GM23338 (cell line): ENCODE data around the gene CENPS. TPM values are rescaled to one million over a fixed set of nuclear protein-coding genes. Genes with fewer than 3 reads are reported as not detected.
A peak's percentile ranks its signal among the peaks of the same experiment; 100 is the strongest.

Source experiments
- ATAC-seq: fragments of 200-7000 bp; cut with Tn5 transposase; 3 replicates; pipeline ENCODE4 v1.9.1; 2020
- DNase-seq: peaks from one replicate; pipeline ENCODE4 v3.0.0-alpha.2; 2015; ENCODE audit warnings: low spot score
- H2AFZ ChIP-seq: fragments of 200-600 bp; sonication (generic); 2 replicates; pipeline ENCODE4 v1.8.0; 2016; ENCODE audit warnings: antibody characterized with exemption, mild to moderate bottlenecking, moderate library complexity
- H3F3A ChIP-seq: fragments of 200-600 bp; sonication (generic); replicated peaks from 2 replicates; pipeline ENCODE4 v1.8.0; 2017; ENCODE audit warnings: antibody characterized with exemption, mixed run types, low read depth
- H3K27ac ChIP-seq: fragments of 200-600 bp; sonication (generic); 2 replicates; pipeline ENCODE4 v1.6.1; 2016; ENCODE audit warnings: low read depth
- H3K27me3 ChIP-seq: fragments of 200-600 bp; sonication (generic); 2 replicates; pipeline ENCODE4 v1.8.0; 2016; ENCODE audit warnings: mild to moderate bottlenecking, mixed run types, moderate library complexity; ENCODE audit not compliant: insufficient read depth
- H3K36me3 ChIP-seq: fragments of 200-600 bp; sonication (generic); 2 replicates; pipeline ENCODE4 v1.8.0; 2016; ENCODE audit warnings: mild to moderate bottlenecking; ENCODE audit not compliant: insufficient read depth
- H3K4me1 ChIP-seq: fragments of 200-600 bp; sonication (generic); 2 replicates; pipeline ENCODE4 v1.8.0; 2016; ENCODE audit warnings: mild to moderate bottlenecking, moderate library complexity; ENCODE audit not compliant: insufficient read depth
- H3K4me2 ChIP-seq: fragments of 200-600 bp; sonication (generic); 2 replicates; pipeline ENCODE4 v1.7.1; 2017; ENCODE audit warnings: mixed run types
- H3K4me3 ChIP-seq: fragments of 200-600 bp; sonication (generic); 2 replicates; pipeline ENCODE4 v1.6.1; 2016; ENCODE audit warnings: mixed run types
- H3K79me2 ChIP-seq: fragments of 200-600 bp; sonication (generic); replicated peaks from 2 replicates; pipeline ENCODE4 v1.8.0; 2017; ENCODE audit warnings: mild to moderate bottlenecking; ENCODE audit not compliant: insufficient read depth
- H3K9me2 ChIP-seq: fragments of 200-600 bp; sonication (generic); 2 replicates; pipeline ENCODE4 v1.8.0; 2017; ENCODE audit not compliant: insufficient read depth
- H4K20me1 ChIP-seq: fragments of 200-600 bp; sonication (generic); replicated peaks from 2 replicates; pipeline ENCODE4 v1.8.0; 2017; ENCODE audit warnings: mild to moderate bottlenecking; ENCODE audit not compliant: insufficient read depth
- H3K27ac Mint-ChIP-seq: 2 replicates; pipeline ENCODE4 v1.8.0; 2020; ENCODE audit warnings: inconsistent platforms, mild to moderate bottlenecking, moderate library complexity, mixed read lengths
- H3K27me3 Mint-ChIP-seq: 3 replicates; pipeline ENCODE4 v1.8.0; 2022; ENCODE audit warnings: low read depth, mild to moderate bottlenecking, moderate library complexity, mixed read lengths, inconsistent platforms; ENCODE audit not compliant: insufficient read depth, poor library complexity
- H3K36me3 Mint-ChIP-seq: 3 replicates; pipeline ENCODE4 v1.8.0; 2021; ENCODE audit warnings: low read depth, mild to moderate bottlenecking, inconsistent platforms, moderate library complexity, mixed read lengths
- H3K4me1 Mint-ChIP-seq: 3 replicates; pipeline ENCODE4 v1.8.0; 2020; ENCODE audit warnings: mild to moderate bottlenecking, inconsistent platforms, mixed read lengths
- H3K4me3 Mint-ChIP-seq: 3 replicates; pipeline ENCODE4 v1.8.0; 2021; ENCODE audit warnings: moderate library complexity, mild to moderate bottlenecking, inconsistent platforms, mixed read lengths
- H3K9me3 Mint-ChIP-seq: 3 replicates; pipeline ENCODE4 v1.8.0; 2020; ENCODE audit warnings: moderate library complexity, mild to moderate bottlenecking, inconsistent platforms, mixed read lengths
- CREB1 ChIP-seq: fragments of 250-450 bp; sonication (Bioruptor Pico); IDR thresholded peaks from 2 replicates; pipeline ENCODE4 v1.5.0; 2020; ENCODE audit warnings: low read depth, mild to moderate bottlenecking, moderate library complexity
- EZH2 ChIP-seq: fragments of 200-600 bp; sonication (generic); IDR thresholded peaks from one replicate; pipeline ENCODE4 v1.8.0; 2017; ENCODE audit warnings: antibody characterized with exemption, mild to moderate bottlenecking, low read depth; ENCODE audit not compliant: unreplicated experiment
- EZH2phosphoT487 ChIP-seq: fragments of 200-600 bp; sonication (generic); IDR thresholded peaks from one replicate; pipeline ENCODE4 v1.8.1; 2018; ENCODE audit warnings: antibody characterized with exemption; ENCODE audit not compliant: unreplicated experiment
- JUNB ChIP-seq: IDR thresholded peaks from one replicate; pipeline ENCODE4 v1.6.1; 2016; ENCODE audit warnings: antibody characterized with exemption; ENCODE audit not compliant: unreplicated experiment
- NANOG ChIP-seq: IDR thresholded peaks from 2 replicates; pipeline ENCODE4 v1.6.1; 2016; ENCODE audit warnings: antibody characterized with exemption, borderline replicate concordance
- POLR2AphosphoS5 ChIP-seq: IDR thresholded peaks from 2 replicates; pipeline ENCODE4 v1.6.1; 2016; ENCODE audit warnings: antibody characterized with exemption, low read depth
- STAT1 ChIP-seq: IDR thresholded peaks from one replicate; pipeline ENCODE4 v1.6.1; 2016; ENCODE audit warnings: antibody characterized with exemption; ENCODE audit not compliant: unreplicated experiment
- ZNF114 ChIP-seq: fragments of 250-450 bp; sonication (Bioruptor Pico); IDR thresholded peaks from 2 replicates; pipeline ENCODE4 v1.5.0; 2020; ENCODE audit warnings: mild to moderate bottlenecking, moderate library complexity
- ZNF331 ChIP-seq: fragments of 250-450 bp; sonication (Bioruptor Pico); IDR thresholded peaks from 2 replicates; pipeline ENCODE4 v1.5.0; 2020; ENCODE audit warnings: low read depth, mild to moderate bottlenecking, moderate library complexity
- polyA plus RNA-seq: library from polyadenylated mRNA; unstranded; fragments of >200 nt; fragmentation: Nextera tagmentation; extraction: Ambion mirVana; gene quantifications from 2 replicates; pipeline ENCODE4 v1.2.1, GENCODE V29; 2016
- total RNA-seq: library from RNA; depleted of rRNA; stranded (reverse); fragments of >200 nt; shearing (Covaris generic); gene quantifications from 2 replicates; pipeline ENCODE4 v1.2.3, GENCODE V29; 2014
- TF ChIP-seq, protein P1 (sequence below): IDR thresholded peaks from one replicate; pipeline ENCODE4 v1.6.1; 2018; ENCODE audit warnings: antibody characterized with exemption; ENCODE audit not compliant: unreplicated experiment
- TF ChIP-seq, protein P2 (sequence below): fragments of 250-450 bp; sonication (Bioruptor Pico); IDR thresholded peaks from 2 replicates; pipeline ENCODE4 v1.5.0; 2020; ENCODE audit warnings: mild to moderate bottlenecking, moderate library complexity
- TF ChIP-seq, protein P3 (sequence below): IDR thresholded peaks from 2 replicates; pipeline ENCODE4 v1.6.1; 2016; ENCODE audit warnings: antibody characterized with exemption
- TF ChIP-seq, protein P4 (sequence below), 2 experiments: fragments of 200-600 bp in 1 of 2; sonication (generic) in 1 of 2; conservative IDR thresholded peaks; 2 replicates each; pipeline versions ENCODE4 v1.5.1 to v1.6.1; 2016 to 2017; ENCODE audit warnings: antibody characterized with exemption in 2 of 2, low read depth in 2 of 2, mild to moderate bottlenecking in 2 of 2, moderate library complexity in 1 of 2

The CENPS gene
- total and polyA plus RNA-seq, 2 experiments from 2014 or later: 4.7 to 31.3 TPM

DNA sequence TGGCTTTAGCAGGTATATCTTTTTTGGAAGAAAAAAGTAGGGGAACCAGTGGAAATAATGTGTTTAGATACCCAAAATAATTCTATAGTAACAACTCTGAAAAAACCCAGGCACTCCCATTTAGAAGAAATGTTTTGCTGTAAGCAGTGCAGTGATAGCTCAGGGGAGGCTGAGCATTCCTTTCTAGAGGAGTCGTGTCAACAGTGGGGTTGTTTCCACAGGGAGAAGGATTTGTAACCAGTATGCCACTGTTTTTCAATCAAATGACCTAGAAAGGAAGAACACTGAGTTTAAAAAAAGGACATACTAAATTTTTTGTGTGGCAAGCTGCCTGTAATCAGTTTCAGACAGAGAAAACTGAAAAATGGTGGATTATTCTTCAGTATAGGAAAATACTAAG, 29.0 kb upstream of the CENPS start:
- H3K27me3 Mint-ChIP-seq: peaks cover 1% of the 10 kb centered on the region
- peaks cover 23% of the 10 kb centered on the region for H3F3A ChIP-seq
- H3K4me3 Mint-ChIP-seq: no peak overlapping the region; the same call in 2 of the 3 replicates
- peak overlapping the region; percentile 47 for H3K27ac Mint-ChIP-seq
- ATAC-seq (no peak), DNase-seq (no peak)
- H3K79me2 ChIP-seq: peaks cover 44% of the 10 kb centered on the region
- TF ChIP-seq JUNB: no peak
- TF ChIP-seq CREB1 (CRISPR knock-in tag): no peak
- TF ChIP-seq, protein P1, sequence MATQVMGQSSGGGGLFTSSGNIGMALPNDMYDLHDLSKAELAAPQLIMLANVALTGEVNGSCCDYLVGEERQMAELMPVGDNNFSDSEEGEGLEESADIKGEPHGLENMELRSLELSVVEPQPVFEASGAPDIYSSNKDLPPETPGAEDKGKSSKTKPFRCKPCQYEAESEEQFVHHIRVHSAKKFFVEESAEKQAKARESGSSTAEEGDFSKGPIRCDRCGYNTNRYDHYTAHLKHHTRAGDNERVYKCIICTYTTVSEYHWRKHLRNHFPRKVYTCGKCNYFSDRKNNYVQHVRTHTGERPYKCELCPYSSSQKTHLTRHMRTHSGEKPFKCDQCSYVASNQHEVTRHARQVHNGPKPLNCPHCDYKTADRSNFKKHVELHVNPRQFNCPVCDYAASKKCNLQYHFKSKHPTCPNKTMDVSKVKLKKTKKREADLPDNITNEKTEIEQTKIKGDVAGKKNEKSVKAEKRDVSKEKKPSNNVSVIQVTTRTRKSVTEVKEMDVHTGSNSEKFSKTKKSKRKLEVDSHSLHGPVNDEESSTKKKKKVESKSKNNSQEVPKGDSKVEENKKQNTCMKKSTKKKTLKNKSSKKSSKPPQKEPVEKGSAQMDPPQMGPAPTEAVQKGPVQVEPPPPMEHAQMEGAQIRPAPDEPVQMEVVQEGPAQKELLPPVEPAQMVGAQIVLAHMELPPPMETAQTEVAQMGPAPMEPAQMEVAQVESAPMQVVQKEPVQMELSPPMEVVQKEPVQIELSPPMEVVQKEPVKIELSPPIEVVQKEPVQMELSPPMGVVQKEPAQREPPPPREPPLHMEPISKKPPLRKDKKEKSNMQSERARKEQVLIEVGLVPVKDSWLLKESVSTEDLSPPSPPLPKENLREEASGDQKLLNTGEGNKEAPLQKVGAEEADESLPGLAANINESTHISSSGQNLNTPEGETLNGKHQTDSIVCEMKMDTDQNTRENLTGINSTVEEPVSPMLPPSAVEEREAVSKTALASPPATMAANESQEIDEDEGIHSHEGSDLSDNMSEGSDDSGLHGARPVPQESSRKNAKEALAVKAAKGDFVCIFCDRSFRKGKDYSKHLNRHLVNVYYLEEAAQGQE: no peak
- no peak for TF ChIP-seq EZH2
- TF ChIP-seq, protein P2, sequence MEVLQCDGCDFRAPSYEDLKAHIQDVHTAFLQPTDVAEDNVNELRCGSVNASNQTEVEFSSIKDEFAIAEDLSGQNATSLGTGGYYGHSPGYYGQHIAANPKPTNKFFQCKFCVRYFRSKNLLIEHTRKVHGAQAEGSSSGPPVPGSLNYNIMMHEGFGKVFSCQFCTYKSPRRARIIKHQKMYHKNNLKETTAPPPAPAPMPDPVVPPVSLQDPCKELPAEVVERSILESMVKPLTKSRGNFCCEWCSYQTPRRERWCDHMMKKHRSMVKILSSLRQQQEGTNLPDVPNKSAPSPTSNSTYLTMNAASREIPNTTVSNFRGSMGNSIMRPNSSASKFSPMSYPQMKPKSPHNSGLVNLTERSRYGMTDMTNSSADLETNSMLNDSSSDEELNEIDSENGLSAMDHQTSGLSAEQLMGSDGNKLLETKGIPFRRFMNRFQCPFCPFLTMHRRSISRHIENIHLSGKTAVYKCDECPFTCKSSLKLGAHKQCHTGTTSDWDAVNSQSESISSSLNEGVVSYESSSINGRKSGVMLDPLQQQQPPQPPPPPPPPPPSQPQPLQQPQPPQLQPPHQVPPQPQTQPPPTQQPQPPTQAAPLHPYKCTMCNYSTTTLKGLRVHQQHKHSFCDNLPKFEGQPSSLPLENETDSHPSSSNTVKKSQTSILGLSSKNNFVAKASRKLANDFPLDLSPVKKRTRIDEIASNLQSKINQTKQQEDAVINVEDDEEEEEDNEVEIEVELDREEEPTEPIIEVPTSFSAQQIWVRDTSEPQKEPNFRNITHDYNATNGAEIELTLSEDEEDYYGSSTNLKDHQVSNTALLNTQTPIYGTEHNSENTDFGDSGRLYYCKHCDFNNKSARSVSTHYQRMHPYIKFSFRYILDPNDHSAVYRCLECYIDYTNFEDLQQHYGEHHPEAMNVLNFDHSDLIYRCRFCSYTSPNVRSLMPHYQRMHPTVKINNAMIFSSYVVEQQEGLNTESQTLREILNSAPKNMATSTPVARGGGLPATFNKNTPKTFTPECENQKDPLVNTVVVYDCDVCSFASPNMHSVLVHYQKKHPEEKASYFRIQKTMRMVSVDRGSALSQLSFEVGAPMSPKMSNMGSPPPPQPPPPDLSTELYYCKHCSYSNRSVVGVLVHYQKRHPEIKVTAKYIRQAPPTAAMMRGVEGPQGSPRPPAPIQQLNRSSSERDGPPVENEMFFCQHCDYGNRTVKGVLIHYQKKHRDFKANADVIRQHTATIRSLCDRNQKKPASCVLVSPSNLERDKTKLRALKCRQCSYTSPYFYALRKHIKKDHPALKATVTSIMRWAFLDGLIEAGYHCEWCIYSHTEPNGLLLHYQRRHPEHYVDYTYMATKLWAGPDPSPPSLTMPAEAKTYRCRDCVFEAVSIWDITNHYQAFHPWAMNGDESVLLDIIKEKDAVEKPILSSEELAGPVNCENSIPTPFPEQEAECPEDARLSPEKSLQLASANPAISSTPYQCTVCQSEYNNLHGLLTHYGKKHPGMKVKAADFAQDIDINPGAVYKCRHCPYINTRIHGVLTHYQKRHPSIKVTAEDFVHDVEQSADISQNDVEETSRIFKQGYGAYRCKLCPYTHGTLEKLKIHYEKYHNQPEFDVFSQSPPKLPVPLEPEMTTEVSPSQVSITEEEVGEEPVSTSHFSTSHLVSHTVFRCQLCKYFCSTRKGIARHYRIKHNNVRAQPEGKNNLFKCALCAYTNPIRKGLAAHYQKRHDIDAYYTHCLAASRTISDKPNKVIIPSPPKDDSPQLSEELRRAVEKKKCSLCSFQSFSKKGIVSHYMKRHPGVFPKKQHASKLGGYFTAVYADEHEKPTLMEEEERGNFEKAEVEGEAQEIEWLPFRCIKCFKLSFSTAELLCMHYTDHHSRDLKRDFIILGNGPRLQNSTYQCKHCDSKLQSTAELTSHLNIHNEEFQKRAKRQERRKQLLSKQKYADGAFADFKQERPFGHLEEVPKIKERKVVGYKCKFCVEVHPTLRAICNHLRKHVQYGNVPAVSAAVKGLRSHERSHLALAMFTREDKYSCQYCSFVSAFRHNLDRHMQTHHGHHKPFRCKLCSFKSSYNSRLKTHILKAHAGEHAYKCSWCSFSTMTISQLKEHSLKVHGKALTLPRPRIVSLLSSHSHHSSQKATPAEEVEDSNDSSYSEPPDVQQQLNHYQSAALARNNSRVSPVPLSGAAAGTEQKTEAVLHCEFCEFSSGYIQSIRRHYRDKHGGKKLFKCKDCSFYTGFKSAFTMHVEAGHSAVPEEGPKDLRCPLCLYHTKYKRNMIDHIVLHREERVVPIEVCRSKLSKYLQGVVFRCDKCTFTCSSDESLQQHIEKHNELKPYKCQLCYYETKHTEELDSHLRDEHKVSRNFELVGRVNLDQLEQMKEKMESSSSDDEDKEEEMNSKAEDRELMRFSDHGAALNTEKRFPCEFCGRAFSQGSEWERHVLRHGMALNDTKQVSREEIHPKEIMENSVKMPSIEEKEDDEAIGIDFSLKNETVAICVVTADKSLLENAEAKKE (CRISPR knock-in tag): no peak
- TF ChIP-seq, protein P3, sequence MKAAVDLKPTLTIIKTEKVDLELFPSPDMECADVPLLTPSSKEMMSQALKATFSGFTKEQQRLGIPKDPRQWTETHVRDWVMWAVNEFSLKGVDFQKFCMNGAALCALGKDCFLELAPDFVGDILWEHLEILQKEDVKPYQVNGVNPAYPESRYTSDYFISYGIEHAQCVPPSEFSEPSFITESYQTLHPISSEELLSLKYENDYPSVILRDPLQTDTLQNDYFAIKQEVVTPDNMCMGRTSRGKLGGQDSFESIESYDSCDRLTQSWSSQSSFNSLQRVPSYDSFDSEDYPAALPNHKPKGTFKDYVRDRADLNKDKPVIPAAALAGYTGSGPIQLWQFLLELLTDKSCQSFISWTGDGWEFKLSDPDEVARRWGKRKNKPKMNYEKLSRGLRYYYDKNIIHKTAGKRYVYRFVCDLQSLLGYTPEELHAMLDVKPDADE: no peak
- no peak for TF ChIP-seq NANOG
- no peak for TF ChIP-seq ZNF331 (CRISPR knock-in tag)
- TF ChIP-seq POLR2AphosphoS5: no peak
- TF ChIP-seq ZNF114 (CRISPR knock-in tag): no peak
- no peak for TF ChIP-seq STAT1
- no peak for TF ChIP-seq EZH2phosphoT487
- TF ChIP-seq, protein P4, sequence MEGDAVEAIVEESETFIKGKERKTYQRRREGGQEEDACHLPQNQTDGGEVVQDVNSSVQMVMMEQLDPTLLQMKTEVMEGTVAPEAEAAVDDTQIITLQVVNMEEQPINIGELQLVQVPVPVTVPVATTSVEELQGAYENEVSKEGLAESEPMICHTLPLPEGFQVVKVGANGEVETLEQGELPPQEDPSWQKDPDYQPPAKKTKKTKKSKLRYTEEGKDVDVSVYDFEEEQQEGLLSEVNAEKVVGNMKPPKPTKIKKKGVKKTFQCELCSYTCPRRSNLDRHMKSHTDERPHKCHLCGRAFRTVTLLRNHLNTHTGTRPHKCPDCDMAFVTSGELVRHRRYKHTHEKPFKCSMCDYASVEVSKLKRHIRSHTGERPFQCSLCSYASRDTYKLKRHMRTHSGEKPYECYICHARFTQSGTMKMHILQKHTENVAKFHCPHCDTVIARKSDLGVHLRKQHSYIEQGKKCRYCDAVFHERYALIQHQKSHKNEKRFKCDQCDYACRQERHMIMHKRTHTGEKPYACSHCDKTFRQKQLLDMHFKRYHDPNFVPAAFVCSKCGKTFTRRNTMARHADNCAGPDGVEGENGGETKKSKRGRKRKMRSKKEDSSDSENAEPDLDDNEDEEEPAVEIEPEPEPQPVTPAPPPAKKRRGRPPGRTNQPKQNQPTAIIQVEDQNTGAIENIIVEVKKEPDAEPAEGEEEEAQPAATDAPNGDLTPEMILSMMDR (conservative IDR thresholded peaks at IDR 0.05; ENCODE audit: low read depth in 2 of 2): no peak
- no peak overlapping the region; the same call in 1 of the 2 replicates for H3K4me2 ChIP-seq
- peaks cover 68% of the 10 kb centered on the region for H3K36me3 Mint-ChIP-seq
- H3K4me1 Mint-ChIP-seq: peaks cover 13% of the 10 kb centered on the region
- peaks cover 53% of the 10 kb centered on the region for H3K36me3 ChIP-seq
- H2AFZ ChIP-seq: no peak overlapping the region
- peaks cover 44% of the 10 kb centered on the region for H4K20me1 ChIP-seq
- H3K9me3 Mint-ChIP-seq: no peaks in the 10 kb centered on the region
- H3K27ac ChIP-seq: peak overlapping the region; percentile 29; the same call in 1 of the 2 replicates
- no peak overlapping the region for H3K4me3 ChIP-seq
- H3K27me3 ChIP-seq: no peaks in the 10 kb centered on the region
- H3K9me2 ChIP-seq: no peaks in the 10 kb centered on the region
- H3K4me1 ChIP-seq: peaks cover 12% of the 10 kb centered on the region
